C4-2B (cell line): ENCODE measurements around the gene RSRC1.

Experiments used
- H3K27ac ChIP-seq: fragments of 450-650 bp; 2 replicates; pipeline ENCODE4 v1.5.1; 2017
- CTCF ChIP-seq: fragments of 450-650 bp; conservative IDR thresholded peaks from 2 replicates; pipeline ENCODE4 v1.5.1; 2017; ENCODE audit warnings: mild to moderate bottlenecking
- ZFX ChIP-seq: fragments of 450-650 bp; IDR thresholded peaks from 2 replicates; pipeline ENCODE4 v1.6.1; 2017

RSRC1 gene

GRCh38 chr3:158101335-158102241 lies 8.3 kb upstream of the RSRC1 start:
- H3K27ac ChIP-seq: no peak overlapping the region
- no peak for TF ChIP-seq CTCF
- no peak for TF ChIP-seq ZFX

- no peak overlapping the region for H3K27ac ChIP-seq
- TF ChIP-seq CTCF: no peak
- TF ChIP-seq ZFX: no peak
Measured at GRCh38 chr3:158102242-158103080, 7.4 kb upstream of the RSRC1 start.

GRCh38 chr3:158103081-158103886 lies 6.6 kb upstream of the RSRC1 start:
- no peak for TF ChIP-seq ZFX
- TF ChIP-seq CTCF: no peak

GRCh38 chr3:158103887-158104327 lies 6.0 kb upstream of the RSRC1 start:
- TF ChIP-seq ZFX (no peak), CTCF (no peak)
- no peak overlapping the region for H3K27ac ChIP-seq

More at GRCh38 chr3:158103081-158103886, 6.6 kb upstream of the RSRC1 start:
- H3K27ac ChIP-seq: no peak overlapping the region

- TF ChIP-seq CTCF (no peak), ZFX (no peak)
- H3K27ac ChIP-seq: no peak overlapping the region
Measured at GRCh38 chr3:158104431-158104921, 5.4 kb upstream of the RSRC1 start.

GRCh38 chr3:158105119-158105709 lies 4.7 kb upstream of the RSRC1 start:
- no peak for TF ChIP-seq ZFX
- no peak for TF ChIP-seq CTCF
- no peak overlapping the region for H3K27ac ChIP-seq
